GM21515 (cell line): ENCODE measurements around the gene TSPAN18.

ENCODE experiments used
- ATAC-seq: cut with Tn5 transposase; IDR thresholded peaks from one replicate; pipeline ENCODE4 v1.9.1; 2021; ENCODE audit not compliant: unreplicated experiment

TSPAN18 gene

GRCh38 chr11:44776551-44777208 lies 49.9 kb downstream of the TSPAN18 start:
- ATAC-seq: no peak

GRCh38 chr11:44777209-44778194 lies 50.7 kb downstream of the TSPAN18 start:
- ATAC-seq: no peak

- ATAC-seq: no peak
Measured at GRCh38 chr11:44778195-44779100, 51.7 kb downstream of the TSPAN18 start.

- ATAC-seq: no peak
Measured at GRCh38 chr11:44779736-44780520, 53.2 kb downstream of the TSPAN18 start.

- ATAC-seq: no peak
Measured at GRCh38 chr11:44780940-44781631, 54.3 kb downstream of the TSPAN18 start.

- no peak for ATAC-seq
Measured at GRCh38 chr11:44781655-44782054, 54.9 kb downstream of the TSPAN18 start.

GRCh38 chr11:44782478-44782877 lies 55.7 kb downstream of the TSPAN18 start:
- no peak for ATAC-seq

- ATAC-seq: no peak
Measured at GRCh38 chr11:44784436-44784760, 57.6 kb downstream of the TSPAN18 start.

GRCh38 chr11:44784851-44785250 lies 58.1 kb downstream of the TSPAN18 start:
- ATAC-seq: no peak

- no peak for ATAC-seq
Measured at GRCh38 chr11:44785856-44786607, 59.3 kb downstream of the TSPAN18 start.

- ATAC-seq: no peak
Measured at GRCh38 chr11:44787070-44787469, 60.3 kb downstream of the TSPAN18 start.

- no peak for ATAC-seq
Measured at GRCh38 chr11:44787981-44788380, 61.2 kb downstream of the TSPAN18 start.

- ATAC-seq: no peak
Measured at GRCh38 chr11:44788536-44789261, 61.9 kb downstream of the TSPAN18 start.

GRCh38 chr11:44789496-44789895 lies 62.7 kb downstream of the TSPAN18 start:
- ATAC-seq: no peak

- no peak for ATAC-seq
Measured at GRCh38 chr11:44790211-44790610, 63.4 kb downstream of the TSPAN18 start.

GRCh38 chr11:44791316-44791925 lies 64.7 kb downstream of the TSPAN18 start:
- ATAC-seq: no peak

GRCh38 chr11:44792171-44792570 lies 65.4 kb downstream of the TSPAN18 start:
- ATAC-seq: no peak
